ENCODE data around the gene C2orf72.

Gene C2orf72

DNA sequence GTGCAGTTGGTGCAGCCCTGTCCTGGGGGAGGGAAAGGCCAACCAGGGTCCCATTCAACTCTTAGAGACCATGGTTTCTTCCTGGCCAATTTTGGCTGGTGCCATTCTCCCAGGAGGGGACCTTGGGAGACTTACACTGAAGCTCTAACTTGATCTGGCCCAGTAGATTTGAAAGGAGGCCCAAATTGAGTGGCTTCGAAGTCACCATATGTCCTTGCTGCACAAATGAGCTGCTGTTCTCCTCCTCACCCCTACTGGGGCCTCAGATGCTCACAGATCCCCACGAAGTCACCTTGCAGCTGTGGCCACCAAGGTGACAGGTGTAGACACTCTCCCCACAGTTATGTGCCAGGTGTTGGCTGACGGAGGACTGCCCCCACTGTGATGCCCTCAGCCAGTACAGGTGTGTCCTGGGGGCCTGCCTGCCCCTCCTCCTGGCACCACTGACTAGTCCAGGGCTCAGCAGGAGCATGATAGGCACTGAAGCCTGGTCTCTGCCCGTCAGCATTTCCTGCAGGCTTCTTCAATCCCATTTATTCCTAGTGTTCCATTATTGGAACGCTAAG, 4.7 kb upstream of the C2orf72 start:
- ChIA-PET POLR2A (no interaction called here), CTCF (interaction anchor here (0.8 to 3.2 kb wide), 10 partner anchors 15 to 449 kb away, joined by 3 to 9 read pairs (median 4); partner anchors contain the start of gene PSMD1)
- no peak for DNase-seq (ENCODE audit: extremely low spot score)
- no peak for TF ChIP-seq CTCF (IDR thresholded peaks at IDR 0.05; ENCODE audit: control extremely low read depth, extremely low read depth, low read depth, missing control alignments)

- POLR2A ChIA-PET: no interaction called here
- CTCF ChIA-PET: interaction anchor here (1.0 to 3.2 kb wide), 6 partner anchors 16 to 448 kb away, joined by 3 to 9 read pairs (median 4); no protein-coding TSS in a partner anchor
- DNase-seq (ENCODE audit: extremely low spot score): no peak
- TF ChIP-seq CTCF (IDR thresholded peaks at IDR 0.05; ENCODE audit: control extremely low read depth, extremely low read depth, low read depth, missing control alignments): no peak
These were observed 3.9 kb upstream of the C2orf72 start for GRCh38 chr2:231033147-231034132.

GRCh38 chr2:231034291-231034882, 2.9 kb upstream of the C2orf72 start:
- CTCF ChIA-PET: no interaction called here
- no peak for DNase-seq (ENCODE audit: extremely low spot score)
- POLR2A ChIA-PET: no interaction called here
- no peak for TF ChIP-seq CTCF (IDR thresholded peaks at IDR 0.05; ENCODE audit: control extremely low read depth, extremely low read depth, low read depth, missing control alignments)

- CTCF ChIA-PET: interaction anchor here (1.5 kb wide), 1 partner anchor 134 kb away, joined by 3 read pairs; no protein-coding TSS in a partner anchor
These were observed 1.2 kb upstream of the C2orf72 start for GRCh38 chr2:231036131-231036530.

GRCh38 chr2:231036578-231037106, 681 bp upstream of the C2orf72 start:
- no peak for DNase-seq (ENCODE audit: extremely low spot score)
- POLR2A ChIA-PET: interaction anchor here (1.1 kb wide), 1 partner anchor 161 kb away, joined by 3 read pairs; no protein-coding TSS in a partner anchor
- CTCF ChIA-PET: interaction anchor here (1.1 to 1.5 kb wide), 2 partner anchors 134 to 142 kb away, joined by 3 read pairs; no protein-coding TSS in a partner anchor
- no peak for TF ChIP-seq CTCF (IDR thresholded peaks at IDR 0.05; ENCODE audit: control extremely low read depth, extremely low read depth, low read depth, missing control alignments)

More at GRCh38 chr2:231036131-231036530, 1.2 kb upstream of the C2orf72 start:
- POLR2A ChIA-PET: interaction anchor here (1.1 kb wide), 1 partner anchor 160 kb away, joined by 3 read pairs; no protein-coding TSS in a partner anchor
- no peak for DNase-seq (ENCODE audit: extremely low spot score)
- TF ChIP-seq CTCF (IDR thresholded peaks at IDR 0.05; ENCODE audit: control extremely low read depth, extremely low read depth, low read depth, missing control alignments): no peak

All from GM10248 (cell line).